ELF-1 (cell line): ENCODE data around the gene SUPT20H.

Experiments
- DNase-seq: peaks from one replicate; pipeline ENCODE4 v3.0.0-alpha.2; 2016; ENCODE audit warnings: low read depth, low spot score

The SUPT20H gene

GRCh38 chr13:37058910-37059847, at the start of gene SUPT20H:
TSS of gene SUPT20H (minus strand) at chr13:37059688. CDS start at chr13:37051490, 8,198 bp downstream.
- DNase-seq, result peak; percentile 90

- no peak for DNase-seq
Measured at GRCh38 chr13:37109051-37109678, 49.7 kb upstream of the SUPT20H start.

- no peak for DNase-seq
Measured at GRCh38 chr13:37107868-37108267, 48.4 kb upstream of the SUPT20H start.

- DNase-seq, result no peak
Measured at GRCh38 chr13:37107456-37107855, 48.0 kb upstream of the SUPT20H start.

- no peak for DNase-seq
Measured at GRCh38 chr13:37106642-37107041, 47.2 kb upstream of the SUPT20H start.

- no peak for DNase-seq
Measured at GRCh38 chr13:37105251-37105714, 45.8 kb upstream of the SUPT20H start, which contains the start of gene CSNK1A1L. TSS of gene CSNK1A1L (minus strand) at chr13:37105664. CDS start at chr13:37105256, 408 bp downstream.

- no peak for DNase-seq
Measured at GRCh38 chr13:37102896-37103295, 43.4 kb upstream of the SUPT20H start.

GRCh38 chr13:37101201-37101600, 41.7 kb upstream of the SUPT20H start:
- DNase-seq, result no peak

- no peak for DNase-seq
Measured at GRCh38 chr13:37100731-37101130, 41.2 kb upstream of the SUPT20H start.

GRCh38 chr13:37097076-37097475, 37.6 kb upstream of the SUPT20H start:
- no peak for DNase-seq

- DNase-seq, result no peak
Measured at GRCh38 chr13:37094840-37095239, 35.4 kb upstream of the SUPT20H start.

- no peak for DNase-seq
Measured at GRCh38 chr13:37094099-37094498, 34.6 kb upstream of the SUPT20H start.

GRCh38 chr13:37091835-37092234, 32.3 kb upstream of the SUPT20H start:
- no peak for DNase-seq

- DNase-seq, result no peak
Measured at GRCh38 chr13:37090912-37091311, 31.4 kb upstream of the SUPT20H start.

GRCh38 chr13:37089495-37089894, 30.0 kb upstream of the SUPT20H start:
- no peak for DNase-seq

- DNase-seq, result no peak
Measured at GRCh38 chr13:37087486-37087885, 28.0 kb upstream of the SUPT20H start.

- no peak for DNase-seq
Measured at GRCh38 chr13:37085606-37086005, 26.1 kb upstream of the SUPT20H start.

GRCh38 chr13:37076818-37077217, 17.3 kb upstream of the SUPT20H start:
- DNase-seq, result no peak

GRCh38 chr13:37075164-37075563, 15.7 kb upstream of the SUPT20H start:
- DNase-seq, result no peak

- no peak for DNase-seq
Measured at GRCh38 chr13:37074703-37075102, 15.2 kb upstream of the SUPT20H start.

GRCh38 chr13:37072024-37072423, 12.5 kb upstream of the SUPT20H start:
- no peak for DNase-seq

GRCh38 chr13:37070956-37071355, 11.5 kb upstream of the SUPT20H start:
- DNase-seq, result no peak
